SHP77 treated with DMSO at 0.1 percent for 48 hours (cell line): Measurements from ENCODE around the gene ADAMTSL4.
"Not testable (repeated sequence)": the region's sequence is repeated elsewhere in the genome, so short reads cannot be mapped to it uniquely, and the experiment has no call there.

Experiments used
- DNase-seq: peaks from one replicate; lab custom pipeline; 2025; lab: John Stamatoyannopoulos, UW

ADAMTSL4 gene

DNA sequence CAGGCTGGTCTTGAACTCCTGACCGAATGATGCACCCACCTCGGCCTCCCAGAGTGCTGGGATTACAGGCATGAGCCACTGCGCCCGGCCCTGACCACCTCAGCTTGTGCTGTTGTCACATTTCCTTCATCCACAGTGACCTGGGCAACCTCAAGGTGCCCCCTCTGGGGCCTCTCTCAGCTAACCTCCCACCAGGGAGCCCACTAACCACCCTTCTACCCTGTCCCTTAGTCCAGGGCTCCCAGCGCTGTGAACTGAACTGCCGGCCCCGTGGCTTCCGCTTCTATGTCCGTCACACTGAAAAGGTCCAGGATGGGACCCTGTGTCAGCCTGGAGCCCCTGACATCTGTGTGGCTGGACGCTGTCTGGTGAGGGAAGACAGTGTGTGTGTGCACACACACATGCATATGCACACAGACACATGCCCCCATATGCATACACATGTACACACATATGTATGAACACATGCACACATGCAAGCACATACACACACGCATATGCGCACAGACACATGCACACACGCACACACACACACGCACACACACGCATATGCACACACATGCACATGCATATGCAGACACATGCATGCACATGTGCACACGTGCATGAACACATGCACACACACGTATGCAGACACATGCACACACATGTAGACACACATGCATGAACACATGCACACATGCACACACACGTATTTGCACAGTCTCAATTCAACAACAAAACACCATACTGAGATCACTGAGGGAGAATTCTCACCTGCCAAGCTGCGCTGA is 6.2 kb downstream of the ADAMTSL4 start:
- DNase-seq, result no peak

DNA sequence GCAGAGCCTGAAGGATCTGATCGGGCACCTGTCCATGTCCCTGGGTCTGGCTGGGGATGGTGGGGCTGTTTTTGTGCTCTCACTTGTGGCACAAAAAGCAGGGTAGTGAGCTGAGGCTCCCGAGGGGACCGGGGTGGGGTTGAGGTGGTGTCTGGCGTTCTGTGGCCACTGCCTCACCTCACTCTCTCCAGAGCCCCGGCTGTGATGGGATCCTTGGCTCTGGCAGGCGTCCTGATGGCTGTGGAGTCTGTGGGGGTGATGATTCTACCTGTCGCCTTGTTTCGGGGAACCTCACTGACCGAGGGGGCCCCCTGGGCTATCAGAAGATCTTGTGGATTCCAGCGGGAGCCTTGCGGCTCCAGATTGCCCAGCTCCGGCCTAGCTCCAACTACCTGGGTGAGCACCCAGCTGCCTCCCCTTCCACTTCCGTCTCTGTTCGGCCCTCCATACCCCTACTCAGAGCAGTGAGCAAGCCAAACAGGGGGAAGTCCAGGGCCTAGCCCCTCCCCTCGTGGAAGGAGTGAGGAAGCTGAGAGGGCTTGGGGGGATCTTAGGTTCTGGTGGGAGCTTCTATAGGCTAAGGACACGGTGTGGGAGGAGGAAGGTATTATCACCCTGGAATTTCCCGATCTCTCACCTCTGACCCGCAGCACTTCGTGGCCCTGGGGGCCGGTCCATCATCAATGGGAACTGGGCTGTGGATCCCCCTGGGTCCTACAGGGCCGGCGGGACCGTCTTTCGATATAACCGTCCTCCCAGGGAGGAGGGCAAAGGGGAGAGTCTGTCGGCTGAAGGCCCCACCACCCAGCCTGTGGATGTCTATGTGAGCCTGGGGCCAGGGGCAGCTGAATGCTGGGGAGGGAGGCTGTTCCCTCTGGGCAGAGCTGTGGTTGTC is 7.0 kb downstream of the ADAMTSL4 start:
- DNase-seq, result no peak

DNA sequence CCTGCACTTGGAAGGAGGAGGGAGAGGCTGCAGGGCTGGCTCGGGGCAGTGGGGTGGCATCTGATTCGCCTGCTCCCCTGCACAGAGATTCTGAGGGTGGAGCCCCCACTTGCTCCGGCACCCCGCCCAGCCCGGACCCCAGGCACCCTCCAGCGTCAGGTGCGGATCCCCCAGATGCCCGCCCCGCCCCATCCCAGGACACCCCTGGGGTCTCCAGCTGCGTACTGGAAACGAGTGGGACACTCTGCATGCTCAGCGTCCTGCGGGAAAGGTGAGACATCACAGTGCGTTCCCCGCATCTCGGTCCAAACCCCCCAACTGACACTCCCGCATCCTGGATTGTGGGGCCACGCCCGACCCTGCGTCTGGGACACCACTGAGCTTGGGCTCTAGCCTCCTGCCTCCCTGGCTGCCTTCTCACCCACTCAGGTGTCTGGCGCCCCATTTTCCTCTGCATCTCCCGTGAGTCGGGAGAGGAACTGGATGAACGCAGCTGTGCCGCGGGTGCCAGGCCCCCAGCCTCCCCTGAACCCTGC is 7.9 kb downstream of the ADAMTSL4 start:
- DNase-seq, result no peak

DNA sequence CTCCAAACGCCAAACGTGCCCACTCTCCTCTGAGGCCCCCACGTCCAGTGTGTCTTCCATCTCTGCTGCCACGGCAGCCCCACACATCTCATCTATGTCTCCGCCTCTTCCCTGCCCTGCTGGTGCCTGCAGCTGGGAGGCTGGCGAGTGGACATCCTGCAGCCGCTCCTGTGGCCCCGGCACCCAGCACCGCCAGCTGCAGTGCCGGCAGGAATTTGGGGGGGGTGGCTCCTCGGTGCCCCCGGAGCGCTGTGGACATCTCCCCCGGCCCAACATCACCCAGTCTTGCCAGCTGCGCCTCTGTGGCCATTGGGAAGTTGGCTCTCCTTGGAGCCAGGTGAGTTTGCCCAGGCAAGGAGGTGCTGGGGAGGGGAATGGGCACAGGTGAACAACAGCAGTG is 8.6 kb downstream of the ADAMTSL4 start:
- DNase-seq, result no peak

DNA sequence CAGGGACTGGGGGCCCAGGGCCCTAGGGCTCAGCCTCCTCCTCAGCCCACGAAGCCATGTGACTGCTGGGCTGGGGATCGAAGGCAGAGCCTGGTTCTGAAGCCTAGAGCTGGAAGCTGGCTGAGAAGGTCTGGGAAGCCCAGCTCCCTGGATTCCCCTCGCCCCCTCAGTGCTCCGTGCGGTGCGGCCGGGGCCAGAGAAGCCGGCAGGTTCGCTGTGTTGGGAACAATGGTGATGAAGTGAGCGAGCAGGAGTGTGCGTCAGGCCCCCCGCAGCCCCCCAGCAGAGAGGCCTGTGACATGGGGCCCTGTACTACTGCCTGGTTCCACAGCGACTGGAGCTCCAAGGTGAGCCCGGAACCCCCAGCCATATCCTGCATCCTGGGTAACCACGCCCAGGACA is 9.1 kb downstream of the ADAMTSL4 start:
- DNase-seq, result no peak

DNA sequence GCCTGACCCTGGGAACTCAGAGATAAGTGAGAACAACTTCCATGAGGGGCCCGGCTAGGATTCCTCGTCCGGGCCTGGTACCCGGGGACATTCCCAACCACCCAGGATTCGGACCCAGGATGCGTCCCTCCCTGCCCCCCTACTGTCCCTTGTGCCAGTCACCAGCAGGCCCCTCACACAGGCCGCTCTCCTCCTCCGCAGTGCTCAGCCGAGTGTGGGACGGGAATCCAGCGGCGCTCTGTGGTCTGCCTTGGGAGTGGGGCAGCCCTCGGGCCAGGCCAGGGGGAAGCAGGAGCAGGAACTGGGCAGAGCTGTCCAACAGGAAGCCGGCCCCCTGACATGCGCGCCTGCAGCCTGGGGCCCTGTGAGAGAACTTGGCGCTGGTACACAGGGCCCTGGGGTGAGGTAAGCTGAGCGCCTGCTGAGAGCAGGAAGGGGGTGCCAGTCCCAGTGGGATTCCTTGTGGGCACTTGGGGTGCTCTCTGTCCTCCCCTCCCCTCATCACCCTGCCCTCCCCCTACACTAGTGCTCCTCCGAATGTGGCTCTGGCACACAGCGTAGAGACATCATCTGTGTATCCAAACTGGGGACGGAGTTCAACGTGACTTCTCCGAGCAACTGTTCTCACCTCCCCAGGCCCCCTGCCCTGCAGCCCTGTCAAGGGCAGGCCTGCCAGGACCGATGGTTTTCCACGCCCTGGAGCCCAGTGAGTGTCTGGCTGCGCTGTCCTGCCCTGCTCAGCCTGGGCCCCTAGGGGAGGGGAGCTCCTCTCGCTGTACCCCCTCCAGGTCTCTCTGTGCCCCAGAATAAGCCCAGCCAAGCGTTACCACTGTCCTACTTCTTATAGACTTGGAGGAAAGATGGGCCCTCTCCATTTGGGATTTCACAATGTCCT is 9.8 kb downstream of the ADAMTSL4 start:
- DNase-seq, result no peak

DNA sequence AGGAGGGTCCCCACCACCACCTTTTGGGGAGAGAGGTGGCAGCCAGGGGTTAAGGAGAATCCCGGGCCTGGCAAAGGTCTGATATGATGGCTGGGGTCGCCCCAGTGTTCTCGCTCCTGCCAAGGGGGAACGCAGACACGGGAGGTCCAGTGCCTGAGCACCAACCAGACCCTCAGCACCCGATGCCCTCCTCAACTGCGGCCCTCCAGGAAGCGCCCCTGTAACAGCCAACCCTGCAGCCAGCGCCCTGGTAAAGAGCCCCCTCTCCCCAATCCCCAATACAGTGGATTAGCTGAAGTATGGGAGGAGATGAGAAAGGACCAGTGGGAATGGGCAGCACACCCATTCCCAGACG is 10.4 kb downstream of the ADAMTSL4 start:
- DNase-seq, result no peak

DNA sequence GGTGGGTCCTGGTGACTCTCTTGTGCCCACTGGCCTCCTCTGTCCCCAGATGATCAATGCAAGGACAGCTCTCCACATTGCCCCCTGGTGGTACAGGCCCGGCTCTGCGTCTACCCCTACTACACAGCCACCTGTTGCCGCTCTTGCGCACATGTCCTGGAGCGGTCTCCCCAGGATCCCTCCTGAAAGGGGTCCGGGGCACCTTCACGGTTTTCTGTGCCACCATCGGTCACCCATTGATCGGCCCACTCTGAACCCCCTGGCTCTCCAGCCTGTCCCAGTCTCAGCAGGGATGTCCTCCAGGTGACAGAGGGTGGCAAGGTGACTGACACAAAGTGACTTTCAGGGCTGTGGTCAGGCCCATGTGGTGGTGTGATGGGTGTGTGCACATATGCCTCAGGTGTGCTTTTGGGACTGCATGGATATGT is 10.8 kb downstream of the ADAMTSL4 start:
- DNase-seq, result peak; percentile 40

DNA sequence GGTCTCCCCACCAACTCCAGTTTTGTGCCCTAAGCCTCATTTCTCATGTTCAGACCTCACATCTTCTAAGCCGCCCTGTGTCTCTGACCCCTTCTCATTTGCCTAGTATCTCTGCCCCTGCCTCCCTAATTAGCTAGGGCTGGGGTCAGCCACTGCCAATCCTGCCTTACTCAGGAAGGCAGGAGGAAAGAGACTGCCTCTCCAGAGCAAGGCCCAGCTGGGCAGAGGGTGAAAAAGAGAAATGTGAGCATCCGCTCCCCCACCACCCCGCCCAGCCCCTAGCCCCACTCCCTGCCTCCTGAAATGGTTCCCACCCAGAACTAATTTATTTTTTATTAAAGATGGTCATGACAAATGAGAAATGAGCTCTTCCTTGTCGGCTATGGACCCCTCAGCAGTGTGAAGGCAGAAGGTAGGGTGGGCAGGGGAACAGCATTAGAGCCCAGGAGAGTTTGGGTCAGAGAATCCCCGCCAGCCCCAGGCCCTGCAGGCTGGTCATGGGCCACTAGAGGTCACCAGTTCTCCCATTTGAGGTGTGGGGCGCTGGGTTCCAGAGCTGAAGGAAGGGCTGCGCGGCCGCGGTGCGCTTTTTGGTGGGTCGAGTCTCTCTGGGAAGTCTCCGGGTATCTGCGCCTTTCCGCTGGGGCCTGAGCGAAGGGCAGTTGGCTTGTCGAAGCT is 11.5 kb downstream of the ADAMTSL4 start:
- peak; percentile 93 for DNase-seq

DNA sequence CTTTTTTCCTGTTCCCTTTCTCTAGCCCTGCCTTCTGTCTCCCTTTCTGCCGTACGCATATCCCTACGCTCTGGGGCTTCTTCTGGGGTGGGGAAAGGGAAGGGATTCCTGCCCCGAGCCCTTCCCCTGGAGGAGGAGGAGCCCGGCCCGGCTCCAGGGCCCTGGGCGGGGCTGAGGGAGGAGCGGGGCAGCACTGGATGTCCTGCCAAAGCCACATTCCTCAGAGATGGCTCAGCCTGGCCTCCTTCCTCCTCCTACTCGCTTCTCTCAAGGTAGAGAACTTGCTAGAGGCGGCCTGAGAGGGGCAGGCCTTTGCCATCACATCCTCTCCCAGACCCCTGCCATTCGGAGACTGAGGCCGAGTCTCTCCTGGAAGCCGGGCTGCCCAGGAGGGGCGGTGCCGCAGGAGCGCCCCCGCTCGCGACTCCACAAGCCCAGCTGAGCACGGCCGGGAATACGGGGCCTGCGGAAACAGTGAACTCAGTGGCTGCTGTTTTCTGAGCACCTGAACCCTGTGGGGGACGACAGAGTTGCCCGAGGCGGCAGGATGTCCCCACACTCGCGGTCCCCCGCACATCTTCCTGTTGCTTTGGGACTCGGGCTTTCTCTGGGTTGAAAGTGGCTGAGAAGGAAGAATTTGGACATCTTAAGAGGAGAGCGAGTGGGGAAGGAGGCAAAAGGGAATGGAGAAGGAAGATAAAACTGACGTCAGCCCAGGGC is 12.2 kb downstream of the ADAMTSL4 start:
- peak; percentile 93 for DNase-seq

DNA sequence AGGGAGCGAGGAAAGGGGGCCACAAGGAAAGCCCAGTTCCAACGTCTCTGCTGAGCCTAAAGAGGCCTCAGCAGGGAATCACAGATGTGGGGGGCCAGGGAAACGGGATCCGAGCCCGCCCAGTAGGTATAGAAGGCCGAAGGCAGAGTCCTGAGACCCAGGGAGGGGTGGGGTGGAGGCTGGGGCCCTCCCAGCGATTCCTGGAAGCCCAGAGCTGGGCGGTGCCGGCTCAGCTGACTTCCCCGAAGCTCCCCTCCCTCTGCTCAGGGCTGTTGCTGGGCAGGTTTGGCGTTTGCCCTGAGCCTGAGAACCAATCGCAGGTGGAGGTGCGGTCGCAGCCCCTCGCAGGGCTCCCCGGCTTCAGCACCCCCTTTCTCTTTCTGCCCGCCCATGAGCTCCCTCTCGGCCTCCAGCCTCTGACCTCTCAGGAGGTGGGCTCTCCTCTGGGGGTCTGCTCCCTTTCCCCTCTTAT is 12.8 kb downstream of the ADAMTSL4 start:
- DNase-seq, result peak; percentile 86

DNA sequence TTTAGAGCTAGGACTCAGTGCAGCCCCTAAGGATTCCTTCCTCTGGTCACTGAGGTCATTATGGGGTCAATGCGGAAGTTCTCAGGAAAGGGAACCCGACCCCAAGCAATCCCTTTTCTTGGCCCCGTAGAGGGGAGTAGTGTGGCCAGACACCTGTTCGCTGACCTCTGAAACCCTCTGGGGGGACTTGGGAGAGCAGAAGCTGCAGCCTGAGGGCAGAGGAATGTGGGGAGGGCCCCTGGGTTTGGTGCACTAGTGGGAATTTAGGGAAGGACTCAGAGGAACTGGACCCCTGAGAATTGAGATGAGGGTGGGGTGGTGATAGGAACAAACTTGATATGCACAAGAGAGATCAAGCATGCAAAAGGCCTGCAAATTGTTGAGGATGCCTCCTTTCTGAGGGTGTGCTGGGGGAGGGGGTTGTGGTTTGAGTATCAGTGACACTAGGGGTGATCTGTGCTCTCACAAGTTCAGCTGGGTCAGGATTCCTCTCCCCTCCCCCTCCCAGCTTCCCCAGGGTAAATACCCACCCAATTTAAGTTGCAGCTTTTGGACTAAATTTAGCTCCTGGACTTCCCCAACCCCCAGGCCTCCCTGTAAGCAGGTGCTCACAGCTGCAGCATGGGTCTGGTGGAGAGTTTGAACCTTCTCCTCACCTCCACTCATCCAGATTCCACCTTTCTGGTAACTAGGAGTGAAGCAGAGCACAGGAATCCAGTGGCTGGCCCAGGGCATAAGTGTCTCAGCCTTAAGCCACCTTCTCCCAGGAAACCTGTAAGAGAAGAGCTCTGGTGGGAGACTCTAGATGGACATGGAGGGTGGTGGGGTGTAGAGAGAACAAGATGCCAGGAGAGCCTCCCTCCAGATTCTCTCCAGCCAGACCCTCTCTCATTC is 13.5 kb downstream of the ADAMTSL4 start:
- DNase-seq, result peak; percentile 68

DNA sequence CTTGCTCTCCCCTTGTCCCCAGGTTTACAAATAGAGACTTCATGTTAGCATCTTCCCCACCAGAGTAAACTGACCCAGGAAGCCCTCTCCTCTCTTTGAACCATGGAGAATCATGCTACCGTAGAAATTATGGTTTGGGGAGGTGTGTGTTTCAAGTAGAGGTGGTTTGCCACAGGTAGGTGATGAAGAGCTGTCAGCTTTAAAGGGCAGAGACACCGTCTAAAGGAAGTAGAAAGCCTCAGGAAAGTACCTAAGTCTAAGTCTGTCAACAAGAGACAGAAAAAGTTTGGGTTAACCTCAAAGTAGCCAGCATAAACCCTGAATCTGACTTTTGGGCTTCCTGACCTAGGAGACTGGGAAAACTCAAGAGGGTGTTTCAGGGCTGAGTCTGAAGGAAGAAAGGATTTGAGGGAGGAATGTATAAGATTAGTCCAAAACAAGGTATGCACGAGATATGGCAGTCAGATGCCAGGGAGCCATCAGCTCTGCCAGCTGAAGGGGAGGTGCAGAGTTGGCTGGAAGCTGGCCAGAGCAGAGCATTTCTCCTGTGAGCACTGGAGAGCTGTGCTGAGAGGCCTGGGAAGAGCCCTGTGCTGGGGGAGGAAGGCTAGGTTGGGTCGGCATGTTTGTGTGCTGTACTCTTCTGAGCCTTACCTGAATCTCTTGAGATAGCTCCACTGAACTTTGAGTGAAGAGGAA is 14.3 kb downstream of the ADAMTSL4 start:
- DNase-seq, result peak; percentile 88

DNA sequence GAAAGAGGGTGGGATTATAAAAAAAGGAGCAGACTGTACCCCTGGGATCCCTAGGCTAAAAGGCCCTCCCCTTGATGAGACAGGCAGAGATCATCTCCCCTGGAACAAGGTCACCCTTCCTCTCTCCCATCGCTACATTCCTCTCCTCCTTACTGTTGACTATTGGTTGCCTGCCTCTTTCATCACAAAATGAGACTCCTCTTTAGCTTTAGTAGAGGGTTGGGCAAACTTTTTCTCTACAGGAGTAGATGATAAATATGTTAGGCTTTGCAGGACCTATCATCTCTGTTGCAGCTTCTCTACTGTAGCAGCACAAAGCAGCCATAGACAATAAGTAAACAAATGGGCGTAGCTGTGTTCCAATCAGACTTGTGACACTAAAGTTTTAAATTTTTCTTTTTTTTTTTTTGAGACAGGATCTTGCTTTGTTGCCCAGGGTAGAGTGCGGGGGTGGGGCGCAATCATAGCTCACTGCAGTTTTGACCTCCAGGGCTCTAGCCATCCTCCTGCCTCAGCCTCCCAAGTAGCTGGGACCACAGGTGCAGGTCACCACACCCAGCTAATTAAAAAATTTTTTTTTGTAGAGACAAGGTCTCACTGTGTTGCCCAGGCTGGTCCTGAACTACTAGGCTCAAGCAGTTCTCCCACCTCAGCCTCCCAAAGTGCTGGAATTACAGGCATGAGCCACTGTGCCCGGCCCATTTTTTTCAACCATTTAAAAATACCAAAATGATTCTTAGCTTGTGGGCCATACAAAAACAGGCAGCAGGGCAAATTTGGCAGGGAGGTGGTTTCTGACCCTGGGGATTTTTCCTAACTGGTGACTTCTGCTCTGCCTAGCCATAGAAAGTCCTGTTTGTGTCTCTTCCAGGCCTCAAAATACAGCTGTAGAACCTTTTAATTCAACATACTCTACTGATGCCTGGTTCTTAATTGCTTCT is 15.1 kb downstream of the ADAMTSL4 start:
- DNase-seq, result no peak

DNA sequence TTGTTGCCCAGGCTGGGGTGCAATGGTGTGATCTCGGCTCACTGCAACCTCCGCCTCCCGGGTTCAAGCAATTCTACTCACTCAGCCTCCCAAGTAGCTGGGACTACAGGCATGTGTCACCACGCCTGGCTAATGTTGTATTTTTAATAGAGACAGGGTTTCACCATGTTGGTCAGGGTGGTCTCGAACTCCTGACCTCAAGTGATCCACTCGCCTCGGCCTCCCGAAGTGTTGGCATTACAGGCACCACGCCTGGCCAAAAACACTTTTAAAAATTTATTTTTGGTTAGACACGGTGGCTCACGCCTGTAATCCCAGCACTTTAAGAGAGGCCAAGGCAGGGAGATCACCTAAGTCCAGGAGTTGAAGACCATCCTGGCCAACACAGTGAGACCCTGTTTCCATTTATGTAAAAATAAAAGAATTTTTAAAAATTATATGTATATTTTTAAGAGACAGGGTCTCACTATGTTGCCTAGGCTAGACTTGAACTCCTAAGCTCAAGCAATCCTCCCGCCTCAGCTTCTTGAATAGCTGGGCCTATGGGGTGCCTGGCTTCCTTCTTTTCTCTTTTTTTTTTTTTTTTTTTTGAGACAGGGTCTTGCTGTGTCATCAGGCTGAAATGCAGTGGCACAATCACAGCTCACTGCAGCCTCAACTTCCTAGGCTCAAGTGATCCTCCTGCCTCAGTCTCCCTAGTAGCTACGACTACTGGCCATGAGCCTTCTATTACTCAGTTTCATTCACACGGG is 16.2 kb downstream of the ADAMTSL4 start:
- not testable (repeated sequence) for DNase-seq

DNA sequence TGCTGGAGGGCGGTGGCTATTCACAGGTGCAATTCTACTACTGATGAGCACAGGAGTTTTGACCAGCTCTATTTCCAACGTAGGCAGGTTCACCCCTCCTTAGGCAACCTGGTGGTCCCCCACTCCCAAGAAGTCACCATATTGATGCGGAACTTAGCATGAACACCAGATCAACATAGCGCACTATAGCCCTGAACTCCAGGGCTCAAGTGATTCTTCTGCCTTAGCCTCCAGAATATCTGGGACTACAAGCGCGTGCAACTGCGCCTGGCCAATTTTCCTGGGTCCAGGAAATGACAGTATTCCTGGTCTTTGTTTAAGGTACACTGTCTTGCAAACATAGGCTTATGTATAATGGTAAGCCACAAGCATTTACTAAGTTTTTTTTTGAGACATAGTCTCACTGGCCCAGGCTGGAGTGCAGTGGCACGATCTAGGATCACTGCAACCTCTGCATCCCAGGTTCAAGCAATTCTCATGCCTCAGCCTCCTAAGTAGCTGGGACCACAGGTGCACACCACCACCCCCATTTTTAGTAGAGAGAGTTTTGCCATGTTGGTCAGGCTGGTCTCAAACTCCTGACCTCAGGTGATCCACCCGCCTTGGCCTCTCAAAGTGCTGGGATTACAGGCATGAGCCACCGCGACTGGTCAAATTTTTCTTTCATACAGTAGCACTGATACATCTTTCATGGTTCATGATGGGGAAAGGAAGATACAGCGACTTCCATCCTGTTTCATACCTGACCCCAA is 17.6 kb downstream of the ADAMTSL4 start:
- DNase-seq, result no peak
